GM18505 (cell line): ENCODE results near the gene BCAS3.
"Not testable (repeated sequence)": the region's sequence is repeated elsewhere in the genome, so short reads cannot be mapped to it uniquely, and the experiment has no call there.

Experiments used
- ATAC-seq: cut with Tn5 transposase; IDR thresholded peaks from one replicate; pipeline ENCODE4 v1.9.1; 2021; ENCODE audit not compliant: unreplicated experiment
- POLR2A ChIP-seq: IDR thresholded peaks from 4 replicates; pipeline ENCODE4 v1.6.1; 2011; ENCODE audit warnings: borderline replicate concordance; ENCODE audit not compliant: insufficient read depth, insufficient read length; ENCODE audit errors: extremely low read depth

BCAS3 gene

DNA sequence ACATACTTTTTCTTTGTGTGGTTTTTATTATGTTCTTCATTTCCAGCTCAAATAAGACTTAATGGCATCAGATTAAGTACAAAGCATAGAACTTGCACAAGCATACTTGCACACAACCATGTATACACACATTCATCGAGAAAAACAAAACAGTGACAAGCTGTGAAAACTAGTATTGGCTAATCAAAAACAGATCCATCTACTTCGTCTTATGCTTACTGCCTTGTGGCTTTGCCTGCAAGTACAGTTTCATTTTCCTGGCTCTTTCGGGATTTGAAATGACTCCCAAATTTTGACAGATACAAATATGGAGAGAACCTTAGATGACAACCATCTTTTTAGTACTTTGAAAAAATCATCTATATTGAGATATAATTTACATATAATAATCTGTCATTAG is 338.3 kb downstream of the BCAS3 start:
- no peak for ATAC-seq
- no peak for TF ChIP-seq POLR2A

DNA sequence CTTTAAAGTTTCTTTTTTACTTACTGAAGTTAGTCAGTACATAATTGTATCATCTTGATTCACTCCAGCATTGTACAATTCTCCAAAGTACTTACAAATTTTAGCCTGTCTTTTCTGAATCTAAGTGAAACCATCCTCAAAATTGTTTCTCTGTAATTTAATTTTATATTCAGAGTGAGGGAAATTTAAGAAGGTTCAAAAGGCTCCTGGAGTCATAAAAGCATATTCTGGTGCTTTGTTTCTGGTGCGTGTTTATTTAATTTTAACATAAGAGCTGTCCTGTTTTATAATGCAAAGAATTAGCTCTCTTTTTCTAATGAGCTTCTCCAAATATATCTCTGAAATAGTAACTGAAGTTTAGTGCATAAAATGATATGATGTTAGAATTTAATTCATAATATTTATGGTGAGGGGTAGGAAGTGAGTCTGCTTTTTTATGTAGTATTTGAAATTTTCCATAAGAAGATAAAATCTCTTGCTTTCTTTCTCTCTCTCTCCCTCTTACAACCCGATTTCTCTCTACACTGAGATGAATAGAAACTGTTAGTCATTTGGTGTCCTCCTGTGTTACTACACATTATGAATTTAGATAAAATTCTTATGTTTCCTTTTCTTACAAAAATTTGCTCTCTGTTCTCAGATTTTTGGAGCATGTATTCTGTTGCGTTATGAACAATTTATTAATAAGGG is 339.8 kb downstream of the BCAS3 start:
- ATAC-seq: no peak
- no peak for TF ChIP-seq POLR2A

GRCh38 chr17:61018938-61019337 is 341.3 kb downstream of the BCAS3 start:
- no peak for TF ChIP-seq POLR2A
- no peak for ATAC-seq

- ATAC-seq: no peak
- TF ChIP-seq POLR2A: no peak
Measured at GRCh38 chr17:61023996-61024395, 346.3 kb downstream of the BCAS3 start.

- TF ChIP-seq POLR2A: no peak
- no peak for ATAC-seq
Measured at GRCh38 chr17:61026818-61027217, 349.2 kb downstream of the BCAS3 start.

GRCh38 chr17:61029181-61029580 is 351.5 kb downstream of the BCAS3 start:
- ATAC-seq: no peak
- no peak for TF ChIP-seq POLR2A

DNA sequence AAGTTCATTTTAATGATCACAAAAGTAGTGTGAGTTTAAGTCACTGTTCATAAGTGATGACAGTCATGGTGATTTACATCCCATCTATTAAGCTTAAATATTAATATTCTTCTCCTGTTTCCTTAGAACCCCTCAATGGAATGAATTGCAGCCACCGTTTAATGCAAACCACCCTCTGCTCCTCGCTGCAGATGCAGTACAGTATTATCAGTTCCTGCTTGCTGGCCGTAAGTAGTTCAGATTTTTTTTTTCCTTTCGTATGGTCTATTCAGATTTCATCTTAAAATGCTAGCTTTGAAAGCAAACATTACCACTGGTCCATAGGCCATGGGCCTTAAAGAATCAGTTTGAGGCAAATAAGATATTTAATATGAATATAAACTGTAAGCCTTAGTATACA is 363.0 kb downstream of the BCAS3 start:
- no peak for TF ChIP-seq POLR2A
- ATAC-seq: no peak

- not testable (repeated sequence) for ATAC-seq
Measured at GRCh38 chr17:61042348-61042747, 364.7 kb downstream of the BCAS3 start.

DNA sequence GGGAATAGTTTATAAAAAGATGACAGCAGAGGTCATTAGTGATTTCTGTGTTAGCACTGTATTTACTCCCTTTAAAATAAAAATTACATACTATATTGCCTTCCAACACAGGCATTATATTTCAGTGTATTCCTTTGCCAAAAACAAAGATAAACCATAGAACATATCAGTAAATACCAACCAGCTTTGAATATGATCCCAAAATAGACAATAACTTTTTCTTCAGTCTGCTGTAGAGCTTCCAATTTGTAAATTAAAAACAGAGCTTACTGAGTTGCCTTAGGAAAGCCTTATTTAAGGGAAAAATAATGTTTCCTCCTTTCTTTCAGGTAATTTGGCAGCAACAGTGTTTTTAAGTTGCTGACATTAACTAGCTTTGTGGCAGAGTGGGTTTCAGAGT is 369.9 kb downstream of the BCAS3 start:
- ATAC-seq: no peak

GRCh38 chr17:61048376-61049106 is 370.9 kb downstream of the BCAS3 start:
- TF ChIP-seq POLR2A: no peak
- no peak for ATAC-seq

More for the DNA sequence above, 369.9 kb downstream of the BCAS3 start:
- TF ChIP-seq POLR2A: no peak

DNA sequence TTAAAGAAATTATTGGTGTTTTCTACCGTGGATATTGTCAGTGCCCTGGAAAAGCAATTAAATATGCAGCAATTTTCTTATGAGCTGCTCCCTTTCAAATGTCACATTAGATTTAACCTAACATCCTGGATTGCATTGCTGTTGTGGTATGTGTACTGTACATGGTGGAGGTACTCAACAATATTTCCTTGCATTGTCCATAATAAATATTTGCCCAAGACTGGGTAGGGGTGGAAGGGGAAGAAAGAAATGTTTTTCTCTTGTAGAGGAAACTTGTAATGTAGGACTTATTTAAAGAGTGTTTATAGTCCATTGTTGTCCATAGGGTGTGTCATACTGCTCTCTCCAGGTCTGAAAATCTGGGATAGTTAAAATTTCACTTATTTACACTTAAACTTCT is 375.8 kb downstream of the BCAS3 start:
- ATAC-seq: no peak

GRCh38 chr17:61054436-61054835 is 376.8 kb downstream of the BCAS3 start:
- no peak for ATAC-seq
- no peak for TF ChIP-seq POLR2A

More for the DNA sequence above, 375.8 kb downstream of the BCAS3 start:
- TF ChIP-seq POLR2A: no peak

GRCh38 chr17:61057257-61057656 is 379.6 kb downstream of the BCAS3 start:
- no peak for TF ChIP-seq POLR2A
- ATAC-seq: no peak

GRCh38 chr17:61058066-61058465 is 380.4 kb downstream of the BCAS3 start:
- TF ChIP-seq POLR2A: no peak
- ATAC-seq: no peak

GRCh38 chr17:61063528-61063927 is 385.9 kb downstream of the BCAS3 start:
- ATAC-seq: no peak
- TF ChIP-seq POLR2A: no peak
